ENCODE measurements around the gene RNF227.

DNA sequence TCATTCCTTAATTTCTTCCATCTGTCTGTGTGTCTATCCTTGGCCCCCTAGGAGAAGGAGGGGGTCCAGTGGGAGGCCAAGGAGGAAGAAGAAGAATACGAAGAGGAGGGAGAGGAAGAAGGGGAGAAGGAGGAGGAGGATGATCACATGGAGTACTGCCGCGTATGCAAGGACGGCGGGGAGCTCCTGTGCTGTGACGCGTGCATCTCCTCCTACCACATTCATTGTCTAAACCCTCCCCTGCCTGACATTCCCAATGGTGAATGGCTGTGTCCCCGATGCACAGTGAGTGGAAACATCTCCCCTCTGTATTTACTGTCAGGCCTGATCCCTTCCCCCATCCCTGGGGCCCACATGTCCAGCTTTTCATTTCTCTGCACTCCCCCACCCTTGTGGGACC lies 21.2 kb downstream of the RNF227 start:
- TF ChIP-seq, protein P1, sequence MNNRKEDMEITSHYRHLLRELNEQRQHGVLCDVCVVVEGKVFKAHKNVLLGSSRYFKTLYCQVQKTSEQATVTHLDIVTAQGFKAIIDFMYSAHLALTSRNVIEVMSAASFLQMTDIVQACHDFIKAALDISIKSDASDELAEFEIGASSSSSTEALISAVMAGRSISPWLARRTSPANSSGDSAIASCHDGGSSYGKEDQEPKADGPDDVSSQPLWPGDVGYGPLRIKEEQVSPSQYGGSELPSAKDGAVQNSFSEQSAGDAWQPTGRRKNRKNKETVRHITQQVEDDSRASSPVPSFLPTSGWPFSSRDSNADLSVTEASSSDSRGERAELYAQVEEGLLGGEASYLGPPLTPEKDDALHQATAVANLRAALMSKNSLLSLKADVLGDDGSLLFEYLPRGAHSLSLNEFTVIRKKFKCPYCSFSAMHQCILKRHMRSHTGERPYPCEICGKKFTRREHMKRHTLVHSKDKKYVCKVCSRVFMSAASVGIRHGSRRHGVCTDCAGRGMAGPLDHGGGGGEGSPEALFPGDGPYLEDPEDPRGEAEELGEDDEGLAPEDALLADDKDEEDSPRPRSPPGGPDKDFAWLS (CRISPR knock-in tag; IDR thresholded peaks at IDR 0.05; ENCODE audit: borderline replicate concordance), result no peak
- TF ChIP-seq ZBTB7A (CRISPR knock-in tag; IDR thresholded peaks at IDR 0.05) (no peak), ZNF335 (CRISPR knock-in tag; IDR thresholded peaks at IDR 0.05) (no peak), ASH2L (IDR thresholded peaks at IDR 0.05; ENCODE audit: insufficient read length, low read depth, low read length) (no peak), POLR2A (IDR thresholded peaks at IDR 0.05; ENCODE audit: insufficient read depth in 1 of 2, low read depth in 2 of 2, low read length in 2 of 2) (no peak), ZNF274 (CRISPR knock-in tag; IDR thresholded peaks at IDR 0.05) (no peak), NR2C2 (CRISPR knock-in tag; IDR thresholded peaks at IDR 0.05; ENCODE audit: borderline replicate concordance) (no peak)
- TF ChIP-seq, protein P2, sequence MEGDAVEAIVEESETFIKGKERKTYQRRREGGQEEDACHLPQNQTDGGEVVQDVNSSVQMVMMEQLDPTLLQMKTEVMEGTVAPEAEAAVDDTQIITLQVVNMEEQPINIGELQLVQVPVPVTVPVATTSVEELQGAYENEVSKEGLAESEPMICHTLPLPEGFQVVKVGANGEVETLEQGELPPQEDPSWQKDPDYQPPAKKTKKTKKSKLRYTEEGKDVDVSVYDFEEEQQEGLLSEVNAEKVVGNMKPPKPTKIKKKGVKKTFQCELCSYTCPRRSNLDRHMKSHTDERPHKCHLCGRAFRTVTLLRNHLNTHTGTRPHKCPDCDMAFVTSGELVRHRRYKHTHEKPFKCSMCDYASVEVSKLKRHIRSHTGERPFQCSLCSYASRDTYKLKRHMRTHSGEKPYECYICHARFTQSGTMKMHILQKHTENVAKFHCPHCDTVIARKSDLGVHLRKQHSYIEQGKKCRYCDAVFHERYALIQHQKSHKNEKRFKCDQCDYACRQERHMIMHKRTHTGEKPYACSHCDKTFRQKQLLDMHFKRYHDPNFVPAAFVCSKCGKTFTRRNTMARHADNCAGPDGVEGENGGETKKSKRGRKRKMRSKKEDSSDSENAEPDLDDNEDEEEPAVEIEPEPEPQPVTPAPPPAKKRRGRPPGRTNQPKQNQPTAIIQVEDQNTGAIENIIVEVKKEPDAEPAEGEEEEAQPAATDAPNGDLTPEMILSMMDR (CRISPR knock-in tag; IDR thresholded peaks at IDR 0.05), result no peak
